Measurements from ENCODE around the gene POU2F1. TPM values are rescaled to one million over a fixed set of nuclear protein-coding genes. Genes with fewer than 3 reads are reported as not detected.

Gene POU2F1
- total RNA-seq, 2 donors from 2014 or later: 48.6 to 49.4 TPM

GRCh38 chr1:167342846-167343245, 122.2 kb downstream of the POU2F1 start:
- Histone ChIP-seq H3K36me3 (ENCODE audit: control insufficient read depth, insufficient read depth, low read length) (peaks cover 3% of the 10 kb centered on the region), H3K27ac (ENCODE audit: low read depth, low read length) (no peak overlapping the region), H3K27me3 (ENCODE audit: control insufficient read depth, insufficient read depth, low read length, poor library complexity, severe bottlenecking) (peaks cover 40% of the 10 kb centered on the region), H3K4me1 (ENCODE audit: control insufficient read depth, insufficient read depth, low read length) (no peaks in the 10 kb centered on the region), H3K4me3 (ENCODE audit: low read length) (no peak overlapping the region), H3K9me3 (ENCODE audit: control insufficient read depth, low read length) (peaks cover 18% of the 10 kb centered on the region), H3K9ac (ENCODE audit: extremely low read depth, low read length, poor library complexity, severe bottlenecking) (no peak overlapping the region)
- Mint-ChIP-seq H3K4me3 (no peak overlapping the region), H3K4me1 (peaks cover 14% of the 10 kb centered on the region), H3K36me3 (ENCODE audit: low read depth) (peaks cover 35% of the 10 kb centered on the region), H3K27me3 (ENCODE audit: insufficient read depth) (peaks cover 43% of the 10 kb centered on the region), H3K9me3 (peaks cover 7% of the 10 kb centered on the region), H3K27ac (no peak overlapping the region)
- 86 to 96% methylated on average over 1 to 3 of the region's 3 CpGs for whole genome bisulfite sequencing, 2 experiments (ENCODE audit: insufficient coverage in 1 of 2, insufficient read length in 1 of 2)
- DNase-seq: no peak
- peak; percentile 69 for TF ChIP-seq CTCF (conservative IDR thresholded peaks at IDR 0.05)

- peaks cover 3% of the 10 kb centered on the region for H3K36me3 ChIP-seq (ENCODE audit: control insufficient read depth, insufficient read depth, low read length)
- peaks cover 44% of the 10 kb centered on the region for H3K27me3 Mint-ChIP-seq (ENCODE audit: insufficient read depth)
- H3K4me1 Mint-ChIP-seq: peaks cover 14% of the 10 kb centered on the region
- no peak for TF ChIP-seq CTCF (conservative IDR thresholded peaks at IDR 0.05)
- H3K9me3 ChIP-seq (ENCODE audit: control insufficient read depth, low read length): peaks cover 14% of the 10 kb centered on the region
- WGBS, 2 experiments (ENCODE audit: insufficient coverage in 1 of 2, insufficient read length in 1 of 2): 83 to 100% methylated on average over 1 of the region's 1 CpG
- no peaks in the 10 kb centered on the region for H3K4me1 ChIP-seq (ENCODE audit: control insufficient read depth, insufficient read depth, low read length)
- no peak overlapping the region for H3K27ac Mint-ChIP-seq
- H3K4me3 ChIP-seq (ENCODE audit: low read length): no peak overlapping the region
- DNase-seq: no peak
- H3K9ac ChIP-seq (ENCODE audit: extremely low read depth, low read length, poor library complexity, severe bottlenecking): no peak overlapping the region
- peaks cover 53% of the 10 kb centered on the region for H3K27me3 ChIP-seq (ENCODE audit: control insufficient read depth, insufficient read depth, low read length, poor library complexity, severe bottlenecking)
- H3K36me3 Mint-ChIP-seq (ENCODE audit: low read depth): peaks cover 24% of the 10 kb centered on the region
- no peak overlapping the region for H3K27ac ChIP-seq (ENCODE audit: low read depth, low read length)
- H3K4me3 Mint-ChIP-seq: no peak overlapping the region
- peaks cover under 1% of the 10 kb centered on the region for H3K9me3 Mint-ChIP-seq
Measured at GRCh38 chr1:167344112-167344511, 123.4 kb downstream of the POU2F1 start.

GRCh38 chr1:167344615-167345385, 124.1 kb downstream of the POU2F1 start:
- Histone ChIP-seq H3K9ac (ENCODE audit: extremely low read depth, low read length, poor library complexity, severe bottlenecking) (no peak overlapping the region), H3K27me3 (ENCODE audit: control insufficient read depth, insufficient read depth, low read length, poor library complexity, severe bottlenecking) (peaks cover 54% of the 10 kb centered on the region), H3K9me3 (ENCODE audit: control insufficient read depth, low read length) (peaks cover 14% of the 10 kb centered on the region), H3K4me1 (ENCODE audit: control insufficient read depth, insufficient read depth, low read length) (no peaks in the 10 kb centered on the region), H3K4me3 (ENCODE audit: low read length) (no peak overlapping the region), H3K27ac (ENCODE audit: low read depth, low read length) (no peak overlapping the region), H3K36me3 (ENCODE audit: control insufficient read depth, insufficient read depth, low read length) (peaks cover 3% of the 10 kb centered on the region)
- 53 to 58% methylated on average over 7 to 10 of the region's 10 CpGs for WGBS, 2 experiments (ENCODE audit: insufficient coverage in 1 of 2, insufficient read length in 1 of 2)
- Mint-ChIP-seq H3K27ac (peak overlapping the region; percentile 35), H3K4me3 (no peak overlapping the region), H3K36me3 (ENCODE audit: low read depth) (peaks cover 19% of the 10 kb centered on the region), H3K4me1 (peaks cover 14% of the 10 kb centered on the region), H3K27me3 (ENCODE audit: insufficient read depth) (peaks cover 44% of the 10 kb centered on the region), H3K9me3 (no peaks in the 10 kb centered on the region)
- no peak for TF ChIP-seq CTCF (conservative IDR thresholded peaks at IDR 0.05)
- DNase-seq: peak; percentile 44

Measured in endodermal cell (in vitro differentiated cells).